HK-2 (cell line): Measurements from ENCODE around the gene ELMOD1.

ENCODE experiments used
- DNase-seq: peaks from one replicate; pipeline ENCODE4 v3.0.0-alpha.2; 2018; ENCODE audit not compliant: unreplicated experiment

Gene ELMOD1

DNA sequence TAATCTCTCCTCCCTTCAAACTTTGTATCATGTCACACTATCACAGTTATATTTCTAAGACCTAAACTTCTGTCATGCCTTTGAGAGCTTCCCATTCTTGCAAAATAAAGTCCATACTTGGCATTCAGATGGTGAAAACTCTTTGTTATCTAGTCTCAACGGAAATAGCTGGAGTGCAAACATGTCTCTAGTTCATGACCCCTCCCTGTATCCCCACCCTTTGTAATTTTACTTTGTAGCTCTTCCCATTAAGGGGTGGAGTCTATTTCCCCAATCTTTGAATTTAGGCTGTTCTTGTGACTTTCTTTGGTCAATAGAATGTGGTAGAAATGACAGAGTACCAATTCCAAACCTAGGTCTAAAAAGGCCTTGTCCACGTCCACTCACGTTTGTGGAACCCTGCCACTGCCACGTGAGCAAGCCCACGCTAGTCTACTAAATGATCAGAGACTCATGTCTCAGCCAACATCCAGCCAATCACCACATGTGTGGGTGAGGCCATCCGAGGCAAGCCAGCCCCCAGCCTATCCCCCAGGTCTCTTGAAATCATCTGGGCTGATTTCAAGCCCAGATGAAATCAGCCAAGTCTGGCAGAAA is 97.5 kb downstream of the ELMOD1 start:
- no peak for DNase-seq

DNA sequence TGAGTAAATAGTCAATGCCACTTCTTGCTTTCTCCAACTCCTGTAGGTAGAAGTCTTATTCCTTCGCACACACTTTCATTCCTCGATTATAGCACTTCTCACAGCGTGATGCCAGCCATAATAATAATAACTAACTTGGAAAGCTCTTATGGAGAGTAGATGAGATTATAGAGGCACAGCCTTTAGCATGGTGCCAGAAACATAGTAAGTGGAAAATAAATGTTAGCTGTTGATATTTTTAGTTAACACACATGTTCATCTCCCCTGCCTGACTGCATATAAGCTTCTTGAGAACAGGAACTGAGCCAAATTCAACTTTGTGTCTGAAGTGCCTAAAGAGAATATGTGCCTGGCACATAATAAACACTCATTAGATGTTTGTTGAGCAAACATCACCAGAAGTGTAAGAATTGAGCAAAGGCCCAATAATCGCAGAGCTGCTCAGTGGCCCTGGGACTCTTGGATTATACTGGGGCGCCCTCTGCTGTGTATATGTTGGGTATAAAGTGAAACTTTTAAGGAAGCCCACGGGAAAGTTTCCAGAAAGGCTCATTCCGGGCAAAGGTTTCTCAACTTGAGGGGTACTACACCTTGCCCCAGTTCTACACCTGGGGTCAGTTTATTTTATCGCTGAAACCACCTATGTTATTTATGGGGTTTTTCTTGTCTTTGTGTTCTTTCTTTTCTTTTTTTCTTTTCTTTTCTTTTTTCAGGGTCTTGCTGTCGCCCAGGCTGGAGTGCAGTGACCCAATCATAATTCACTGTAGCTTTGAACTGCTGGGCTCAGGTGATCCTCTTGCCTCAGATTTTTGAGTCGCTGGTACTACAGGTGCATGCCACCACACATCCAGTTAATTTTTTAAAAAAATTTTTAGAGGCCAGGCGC is 98.6 kb downstream of the ELMOD1 start:
- peak; percentile 42 for DNase-seq

DNA sequence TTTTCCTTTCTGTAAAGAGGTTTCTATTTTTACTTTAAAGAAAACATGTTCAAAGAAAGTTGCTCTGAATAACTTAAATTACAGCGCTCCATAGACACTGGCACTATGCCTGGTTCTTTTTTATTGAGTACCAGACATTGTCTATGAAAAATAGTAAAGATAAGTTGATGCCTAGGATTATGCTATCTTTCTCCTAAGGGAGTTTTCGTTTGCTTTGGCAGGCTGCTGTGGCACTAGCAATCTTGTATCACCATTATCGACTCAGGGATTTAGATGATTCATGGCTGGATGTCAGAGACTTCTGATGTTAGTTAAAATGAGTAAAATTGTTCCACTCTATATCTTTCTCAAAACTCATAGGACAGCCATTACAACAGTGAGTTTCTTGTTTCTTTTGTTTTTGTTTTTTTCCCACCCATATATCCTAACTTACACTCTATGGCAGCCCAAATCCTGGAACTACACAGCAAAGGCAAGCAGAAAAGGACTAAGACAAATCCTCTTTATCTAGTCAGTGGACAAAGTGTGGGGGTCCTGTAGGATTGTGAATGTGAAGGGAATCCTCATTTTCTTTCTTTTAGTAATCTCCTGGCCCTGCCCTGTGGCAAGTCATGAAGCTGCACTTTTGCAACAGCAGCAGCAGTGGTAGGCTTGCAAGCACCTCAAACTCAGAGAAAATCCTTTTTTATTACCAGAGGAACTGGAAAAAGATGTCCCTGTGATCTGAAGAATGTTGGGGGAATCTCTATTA is 100.2 kb downstream of the ELMOD1 start:
- no peak for DNase-seq

DNA sequence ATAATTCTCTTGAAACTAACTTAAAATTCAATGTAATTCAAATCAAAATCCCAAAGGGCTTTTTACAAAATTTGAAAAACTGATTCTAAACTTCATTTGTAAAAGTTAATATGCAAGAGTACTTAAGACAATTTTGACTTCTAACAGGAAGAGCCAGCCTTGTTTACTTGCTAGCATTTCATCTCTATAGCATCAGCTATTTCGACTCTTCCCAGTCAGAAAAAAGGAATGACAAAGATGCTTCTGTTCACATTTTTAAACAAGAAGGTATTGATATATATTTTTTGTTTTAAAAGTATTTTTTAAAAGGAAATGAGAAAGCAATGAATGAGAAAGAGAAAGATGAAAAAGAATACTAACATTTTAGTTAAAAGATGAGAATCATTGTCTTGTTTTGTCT is 104.5 kb downstream of the ELMOD1 start:
- no peak for DNase-seq

DNA sequence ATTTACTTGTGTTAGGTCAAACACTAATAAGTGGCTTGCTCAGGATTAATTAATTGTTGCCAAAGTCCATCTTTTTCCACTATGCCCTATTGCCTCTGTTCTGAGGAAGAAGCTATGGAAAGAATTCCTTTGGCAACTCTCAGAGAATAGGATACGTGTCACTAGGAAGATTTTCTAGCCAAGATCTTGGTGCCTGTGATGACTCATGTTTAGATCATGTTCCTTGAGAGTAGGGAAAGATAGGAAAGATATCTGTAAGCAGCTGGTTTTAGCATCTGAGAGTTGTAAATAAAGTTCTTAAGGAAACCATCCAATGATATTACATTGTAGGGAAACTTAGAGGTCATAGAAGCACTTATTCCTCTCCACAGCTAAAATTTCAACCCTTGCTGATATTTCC is 105.2 kb downstream of the ELMOD1 start:
- no peak for DNase-seq

DNA sequence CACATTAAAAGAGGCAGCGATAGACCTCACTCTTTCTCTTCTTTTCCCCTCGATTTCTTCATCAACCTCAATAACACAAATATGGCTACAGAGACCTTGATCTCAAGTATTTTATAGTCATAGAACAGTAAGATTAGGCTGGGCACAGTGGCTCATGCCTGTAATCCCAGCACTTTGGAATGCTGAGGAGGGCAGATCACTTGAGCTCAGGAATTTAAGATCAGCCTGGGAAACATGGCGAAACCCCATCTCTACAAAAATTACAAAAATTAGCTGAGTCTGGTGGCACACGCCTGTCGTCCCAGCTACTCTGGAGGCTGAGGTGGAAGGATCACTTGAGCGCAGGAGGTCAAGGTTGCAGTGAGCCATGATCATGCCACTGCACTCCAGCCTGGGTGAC is 106.3 kb downstream of the ELMOD1 start:
- no peak for DNase-seq

DNA sequence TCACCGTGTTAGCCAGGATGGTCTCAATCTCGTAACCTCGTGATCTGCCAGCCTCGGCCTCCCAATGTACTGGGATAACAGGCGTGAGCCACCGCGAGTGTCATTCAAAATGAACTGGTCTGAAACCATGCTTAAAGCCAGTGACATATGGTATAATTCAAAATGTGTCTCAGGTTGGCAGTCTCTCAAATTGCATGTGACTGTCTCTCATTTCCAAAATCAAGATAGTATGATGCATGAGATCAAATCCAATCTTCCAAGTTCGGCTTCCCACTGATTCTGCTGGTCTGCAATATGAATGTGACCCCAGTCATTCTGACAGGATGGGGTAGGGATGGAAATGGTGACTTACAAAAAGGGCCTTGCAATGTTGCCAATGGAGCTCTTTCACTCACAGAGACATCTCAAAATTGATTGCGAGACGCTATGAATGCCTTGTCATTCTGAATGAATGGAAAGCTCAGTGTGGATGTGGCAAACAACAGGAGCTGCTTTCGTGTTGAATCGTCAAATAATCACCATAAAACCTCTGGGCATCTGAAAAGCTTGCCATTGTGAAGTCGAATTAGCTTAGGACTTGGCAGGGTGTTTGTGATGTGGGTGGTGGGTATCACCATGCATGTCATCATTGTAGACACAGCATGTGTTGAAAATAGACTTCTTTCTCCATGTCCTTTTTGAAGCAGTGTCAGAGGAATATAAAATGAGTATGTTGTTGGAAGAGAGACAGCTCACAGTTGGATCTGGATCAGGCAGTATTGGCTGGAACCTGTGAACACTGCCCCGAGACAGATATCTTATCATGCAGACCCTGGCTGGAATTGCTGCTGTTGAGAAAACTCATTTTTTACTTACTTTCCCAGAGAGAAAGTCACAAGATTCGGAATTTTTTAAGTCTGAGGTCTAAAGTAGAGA is 108.7 kb downstream of the ELMOD1 start:
- DNase-seq = no peak

DNA sequence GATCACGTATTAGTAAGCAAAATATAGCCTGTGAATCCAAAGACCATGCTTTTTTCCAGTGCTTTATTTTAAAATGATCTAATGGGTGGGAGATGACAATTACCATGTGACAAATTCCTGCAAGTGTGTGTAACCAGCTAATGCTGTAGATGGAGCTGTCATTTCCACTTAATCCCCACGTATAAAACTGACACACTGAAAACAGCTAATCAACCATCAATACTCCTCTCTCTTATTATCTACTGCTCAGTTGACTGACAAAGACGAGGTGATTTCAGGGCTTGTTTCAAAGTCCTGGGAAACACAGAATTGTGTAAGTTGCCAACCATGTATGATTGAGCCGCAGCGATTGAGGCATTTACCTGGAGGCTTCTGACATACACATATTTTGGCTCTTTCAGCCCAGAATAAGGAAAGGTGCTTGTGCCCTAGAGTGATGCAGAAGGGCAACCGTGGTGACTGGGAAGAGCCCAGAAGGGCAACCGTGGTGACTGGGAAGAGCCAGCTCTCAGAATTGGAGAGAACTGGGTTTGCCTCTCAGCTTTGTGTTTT is 111.2 kb downstream of the ELMOD1 start:
- no peak for DNase-seq

DNA sequence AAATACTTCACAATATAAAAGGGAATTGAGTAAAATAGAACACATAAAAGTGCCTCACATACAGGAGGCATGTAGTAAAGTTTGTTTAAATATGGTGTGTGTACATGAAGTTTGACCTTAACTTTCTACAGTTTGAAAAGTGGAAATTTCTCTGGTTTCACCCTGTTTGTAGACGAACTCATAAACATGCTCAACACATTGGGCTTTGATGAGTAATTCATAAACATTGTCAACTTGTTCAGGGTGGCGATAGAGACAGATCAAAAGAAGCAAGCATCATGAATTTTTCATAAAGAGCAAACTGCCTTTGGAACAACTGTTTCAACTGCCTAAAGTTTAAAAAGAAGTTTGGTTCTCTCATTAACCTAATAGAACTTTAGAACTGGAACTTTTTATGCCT is 111.8 kb downstream of the ELMOD1 start:
- DNase-seq = no peak

DNA sequence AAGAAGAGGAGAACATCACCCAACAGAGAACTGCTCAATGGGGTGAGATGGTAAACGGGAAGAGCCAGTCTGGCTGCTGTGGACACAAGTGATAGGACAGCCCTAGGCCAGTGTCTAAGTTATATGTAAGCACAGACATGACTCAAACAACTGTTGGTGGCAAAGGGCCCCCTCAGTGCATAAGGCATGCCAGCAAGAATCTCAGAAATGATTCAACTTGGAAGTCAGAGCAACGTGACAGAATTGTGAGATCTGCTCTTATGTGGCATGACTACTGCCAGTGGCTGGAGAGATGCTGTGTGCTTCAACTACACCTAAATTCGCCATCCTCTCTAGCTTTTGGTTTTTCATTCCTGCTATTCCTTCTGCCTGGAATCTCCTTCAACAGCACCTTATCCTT is 113.5 kb downstream of the ELMOD1 start:
- peak; percentile 66 for DNase-seq

DNA sequence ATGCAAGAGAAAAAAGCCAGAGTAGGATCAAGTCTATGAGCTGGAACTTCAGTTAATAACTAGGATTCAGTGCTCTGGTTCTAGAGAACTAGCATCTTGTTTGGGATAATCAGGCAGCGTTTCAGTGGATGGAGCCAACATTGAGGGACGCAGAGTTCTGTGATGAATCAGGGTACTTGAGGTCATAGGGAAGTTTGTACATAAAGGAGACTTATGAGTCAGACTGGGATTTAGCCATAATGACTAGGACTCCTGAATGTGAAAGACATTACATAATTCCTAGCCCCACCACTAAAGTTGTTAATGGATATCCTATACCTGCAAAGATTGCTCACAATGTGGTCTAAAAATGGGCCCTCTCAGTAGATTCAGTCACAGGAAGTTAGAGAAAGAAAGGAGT is 114.1 kb downstream of the ELMOD1 start:
- DNase-seq = peak; percentile 45

DNA sequence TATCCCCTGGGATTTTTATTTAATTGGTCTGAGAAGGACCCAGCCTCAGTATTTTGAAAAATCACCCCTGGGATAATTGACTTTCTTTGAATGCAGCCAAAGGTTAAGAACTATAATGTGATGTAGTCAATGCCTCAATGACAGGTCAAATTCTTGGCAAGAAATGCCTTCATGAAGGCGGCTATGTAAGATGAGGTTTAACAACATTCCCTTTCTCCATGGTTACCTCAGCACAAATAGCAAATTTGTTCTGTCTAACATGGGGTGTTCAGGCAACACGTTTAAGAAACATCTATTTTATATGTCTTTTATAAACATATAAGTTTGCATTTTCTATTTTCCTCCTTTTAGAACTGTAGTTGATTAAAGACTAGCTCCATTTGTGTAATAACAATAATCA is 115.6 kb downstream of the ELMOD1 start:
- DNase-seq = no peak

DNA sequence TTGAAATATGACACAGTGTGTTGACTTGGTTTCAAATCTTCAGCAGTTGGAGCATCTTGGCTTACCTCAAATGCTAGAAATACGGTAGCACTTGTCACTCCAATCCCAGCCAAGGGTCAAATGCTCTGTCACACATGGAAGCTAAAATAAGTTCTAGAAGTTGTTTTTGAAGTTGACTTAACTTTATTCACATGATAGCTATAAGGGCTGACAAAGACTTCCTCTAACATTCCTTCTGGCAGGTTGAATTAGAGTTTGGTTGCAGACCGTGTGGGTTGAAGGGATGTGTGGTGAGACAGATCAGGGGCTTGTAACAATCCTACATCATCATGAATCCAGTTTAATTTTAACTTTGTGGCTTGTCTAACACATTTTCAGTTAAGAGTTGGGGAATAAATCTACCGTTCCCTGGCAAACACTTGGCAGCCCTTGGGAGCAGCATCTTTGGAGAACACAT is 116.3 kb downstream of the ELMOD1 start:
- DNase-seq = peak; percentile 57

DNA sequence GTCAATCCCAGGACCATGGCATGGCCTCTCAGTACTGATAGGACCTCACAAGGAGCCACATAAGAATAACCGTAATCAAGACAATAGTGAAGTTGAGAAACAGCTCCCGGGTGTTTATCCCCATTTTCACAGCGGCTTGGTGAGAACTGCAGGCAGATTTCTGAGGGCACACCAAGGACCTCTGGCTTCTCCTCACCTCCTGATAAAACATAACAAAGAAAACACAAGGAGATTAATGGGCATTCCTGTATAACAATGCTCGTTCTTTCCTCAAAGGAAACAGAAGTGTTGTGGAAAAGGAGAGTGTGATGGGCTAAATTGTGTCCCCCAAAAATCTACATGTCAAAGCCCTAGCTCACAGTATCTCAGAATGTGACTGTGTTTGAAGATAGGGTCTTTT is 116.9 kb downstream of the ELMOD1 start:
- DNase-seq = no peak

DNA sequence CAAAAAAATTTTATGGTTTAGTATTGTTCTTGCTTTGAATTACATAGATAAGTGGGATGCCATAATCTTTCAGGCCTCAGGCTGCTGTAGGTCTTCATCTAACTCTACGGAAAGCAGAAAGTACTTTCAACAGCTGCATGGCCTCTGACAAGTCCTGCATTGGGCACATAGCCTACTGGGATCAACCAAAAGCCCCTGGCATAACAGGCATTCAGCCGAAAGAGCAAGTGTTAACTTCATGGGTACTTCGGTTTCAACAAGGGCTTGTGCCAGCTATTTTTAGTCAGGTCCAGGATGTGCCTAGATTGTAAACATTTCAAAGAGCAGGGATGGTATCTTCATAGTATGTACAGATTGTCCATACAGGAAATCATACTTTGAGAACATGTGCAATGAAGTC is 117.8 kb downstream of the ELMOD1 start:
- no peak for DNase-seq

DNA sequence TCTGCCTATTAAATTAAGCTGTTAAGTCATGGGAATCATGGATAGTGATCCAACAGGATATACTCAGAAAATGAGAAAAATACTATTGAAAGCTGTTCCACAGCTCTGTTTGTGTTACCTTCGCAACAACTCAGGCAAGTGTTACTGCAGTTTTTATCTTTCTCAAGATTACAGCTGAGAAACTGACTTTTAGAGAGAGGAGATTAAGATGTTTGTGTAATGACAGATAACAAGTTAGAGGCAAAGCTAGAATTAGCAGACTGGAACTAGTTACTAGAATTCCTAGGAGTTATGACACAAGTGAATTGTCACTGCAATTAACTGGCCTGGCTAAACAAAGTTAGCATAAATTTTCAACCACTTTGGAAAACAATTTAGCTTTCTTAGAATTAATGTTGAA is 119.4 kb downstream of the ELMOD1 start:
- DNase-seq = no peak

DNA sequence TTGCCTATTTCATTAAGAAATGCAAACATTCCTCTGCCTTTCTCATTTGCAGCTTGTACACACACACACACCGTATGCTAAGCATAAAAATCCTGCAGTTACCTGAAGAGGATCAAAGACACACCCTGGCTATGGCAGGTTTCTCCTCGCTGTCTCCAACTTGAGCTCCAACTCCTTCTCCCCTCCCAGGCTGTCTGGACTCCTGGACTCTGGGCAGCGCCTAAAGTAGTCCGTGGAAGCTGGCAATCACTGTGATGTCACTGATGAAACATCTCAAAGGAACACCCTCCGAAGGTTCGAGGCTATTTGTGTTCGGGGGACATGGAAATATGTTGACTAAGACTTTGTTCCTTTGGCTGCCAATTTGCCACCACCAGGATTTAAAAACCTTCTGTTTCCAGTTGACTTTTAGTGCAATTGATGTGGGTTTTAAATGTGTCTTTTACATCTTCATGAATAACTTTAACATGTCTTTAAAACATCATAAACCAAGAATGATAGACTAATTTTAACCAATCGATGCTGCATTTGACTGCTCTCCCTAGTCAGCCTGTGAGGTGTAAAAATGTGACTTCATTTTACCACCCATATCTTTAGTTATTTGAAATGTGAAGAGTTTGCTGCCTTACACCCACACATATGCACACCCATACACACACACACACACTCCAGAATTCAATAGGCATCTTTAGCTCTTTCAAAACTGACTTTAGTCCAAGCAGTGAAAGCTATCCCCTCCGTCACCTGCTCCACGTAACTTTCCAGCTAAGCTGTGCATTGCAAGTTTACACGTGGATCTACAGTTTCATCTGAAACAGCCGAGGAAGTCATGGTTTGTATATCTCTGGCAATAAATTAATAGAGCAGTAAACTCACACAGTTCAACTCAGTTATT is 121.2 kb downstream of the ELMOD1 start, which contains the start of gene SLN:
Gene SLN, minus strand, starts transcription at position 196 of the 895 bp plus-strand sequence.
- peak; percentile 62 for DNase-seq

DNA sequence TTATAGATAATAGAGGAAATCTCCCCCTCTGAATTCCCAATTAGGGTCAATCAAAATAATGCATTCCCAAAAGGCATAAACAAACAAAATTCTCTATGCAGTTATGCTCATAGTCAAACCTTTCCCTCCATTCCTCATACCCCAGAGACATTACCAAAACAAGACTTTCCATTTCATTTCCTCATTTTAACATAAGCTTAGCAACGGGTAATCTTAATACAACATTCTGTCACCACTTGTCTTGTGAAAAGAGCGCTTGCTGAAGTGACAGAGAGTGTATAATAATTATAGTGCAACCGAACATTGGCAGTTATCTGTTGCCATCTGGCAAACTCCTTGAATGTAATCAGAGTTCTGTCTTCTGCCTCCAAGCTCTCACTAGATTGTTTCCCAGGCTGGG is 122.1 kb downstream of the ELMOD1 start:
- no peak for DNase-seq
